K562 (cell line): ENCODE data around the gene LRRC38. TPM values are rescaled to one million over a fixed set of nuclear protein-coding genes. Genes with fewer than 3 reads are reported as not detected.

ENCODE experiments used
- ATAC-seq: fragments of 200-7000 bp; cut with Tn5 transposase; 3 replicates; pipeline ENCODE4 v1.9.1; 2020; ENCODE audit warnings: moderate library complexity
- BruUV-seq: library from RNA; stranded (reverse); fragments of 400-500 nt; replicated peaks from 2 replicates; lab custom pipeline; 2021; lab: Mats Ljungman, UMichigan
- CTCF ChIA-PET: fragments of 300-600 bp; formaldehyde crosslinking; extraction: SDS; loops from one replicate; lab custom pipeline; 2021; ENCODE audit warnings: low intra/inter-chr PET ratio; lab: Yijun Ruan, JAX
- POLR2A ChIA-PET: fragments of 300-600, 350-650 bp; sonication (Branson Sonifier 250); formaldehyde crosslinking; extraction: SDS; loops from one replicate; lab custom pipeline; 2021; ENCODE audit warnings: antibody characterized with exemption, inconsistent platforms; lab: Yijun Ruan, JAX
- DNase-seq, 4 experiments: peaks; one replicate each; pipeline versions ENCODE4 v3.0.0 to v3.0.0-alpha.2; 2011 to 2018; ENCODE audit warnings: low spot score in 3 of 4, mixed read lengths in 3 of 4; ENCODE audit errors: extremely low read depth in 1 of 4
- FAIRE-seq: peaks from 2 replicates; lab custom pipeline; 2011; peaks lifted over from hg19 to GRCh38; lab: Jason Lieb, UNC
- H2AFZ ChIP-seq: 2 replicates; pipeline ENCODE4 v1.6.0; 2011; ENCODE audit warnings: low read depth, low read length, control low read depth, inconsistent platforms
- H3K27ac ChIP-seq: fragments of 200-600 bp; 3 replicates; pipeline ENCODE4 v1.8.0; 2011; ENCODE audit warnings: low read depth, mild to moderate bottlenecking, control low read depth, inconsistent platforms, low read length, moderate library complexity, mixed read lengths; ENCODE audit errors: extremely low read depth
- H3K27me3 ChIP-seq, 2 experiments: fragments of 300-600 bp in 1 of 2; 2 replicates in 1 of 2; 3 replicates in 1 of 2; pipeline versions ENCODE4 v1.6.0 to v1.8.0; 2011; ENCODE audit warnings: inconsistent platforms in 2 of 2, low read length in 2 of 2, mild to moderate bottlenecking in 1 of 2, mixed read lengths in 1 of 2, moderate library complexity in 1 of 2; ENCODE audit not compliant: control insufficient read depth in 2 of 2, insufficient read depth in 2 of 2
- H3K36me3 ChIP-seq: fragments of 300-600 bp; 3 replicates; pipeline ENCODE4 v1.8.0; 2011; ENCODE audit warnings: mild to moderate bottlenecking, low read length, inconsistent platforms; ENCODE audit not compliant: control insufficient read depth, insufficient read depth
- H3K4me1 ChIP-seq, 2 experiments: fragments of 200-600 bp in 1 of 2; replicated peaks in 1 of 2; 2 replicates in 1 of 2; 3 replicates in 1 of 2; pipeline versions ENCODE4 v1.5.1 to v1.8.0; 2011; ENCODE audit warnings: inconsistent platforms in 2 of 2, low read length in 2 of 2, mild to moderate bottlenecking in 1 of 2, mixed read lengths in 1 of 2, moderate library complexity in 1 of 2; ENCODE audit not compliant: control insufficient read depth in 2 of 2, insufficient read depth in 2 of 2
- H3K4me2 ChIP-seq: 2 replicates; pipeline ENCODE4 v1.6.1; 2011; ENCODE audit warnings: low read length, control low read depth, inconsistent platforms, mixed read lengths; ENCODE audit not compliant: insufficient read depth
- H3K4me3 ChIP-seq: fragments of 200-600 bp; sonication (generic), shearing (Covaris generic); 2 replicates; pipeline ENCODE4 v1.5.1; 2016; ENCODE audit warnings: control low read depth, inconsistent platforms
- H3K79me2 ChIP-seq: fragments of 200-600 bp; 3 replicates; pipeline ENCODE4 v1.8.0; 2011; ENCODE audit warnings: low read length, inconsistent platforms; ENCODE audit not compliant: control insufficient read depth, insufficient read depth
- H3K9ac ChIP-seq, 2 experiments: 2 replicates each; pipeline versions ENCODE4 v1.6.0 to v1.6.1; 2011; ENCODE audit warnings: low read depth in 2 of 2, low read length in 2 of 2, control low read depth in 1 of 2, inconsistent platforms in 1 of 2, mild to moderate bottlenecking in 1 of 2, mixed read lengths in 1 of 2; ENCODE audit not compliant: insufficient read depth in 1 of 2
- H3K9me1 ChIP-seq: one replicate; pipeline ENCODE4 v1.6.0; 2011; ENCODE audit warnings: inconsistent platforms, mild to moderate bottlenecking, low read length, moderate library complexity; ENCODE audit not compliant: control insufficient read depth, insufficient read depth
- H3K9me3 ChIP-seq: replicated peaks from 2 replicates; pipeline ENCODE4 v1.5.1; 2011; ENCODE audit warnings: low read depth, low read length, inconsistent platforms; ENCODE audit not compliant: control insufficient read depth, insufficient read depth
- H4K20me1 ChIP-seq: replicated peaks from 2 replicates; pipeline ENCODE4 v1.6.1; 2011; ENCODE audit warnings: low read length, inconsistent platforms, mixed read lengths; ENCODE audit not compliant: control insufficient read depth, insufficient read depth
- COPS2 ChIP-seq: fragments of 450-650 bp; conservative IDR thresholded peaks from 2 replicates; pipeline ENCODE4 v1.6.1; 2016; ENCODE audit warnings: mild to moderate bottlenecking, moderate library complexity
- DDX20 ChIP-seq: fragments of 450-650 bp; IDR thresholded peaks from 2 replicates; pipeline ENCODE4 v1.6.1; 2016; ENCODE audit warnings: missing genetic modification characterization, low read depth, mild to moderate bottlenecking, missing compliant biosample characterization, moderate library complexity
- DNMT1 ChIP-seq: fragments of 450-650 bp; IDR thresholded peaks from 2 replicates; pipeline ENCODE4 v1.6.1; 2016; ENCODE audit warnings: antibody characterized with exemption, mild to moderate bottlenecking
- MYBL2 ChIP-seq, 2 experiments: fragments of 450-650 bp in 1 of 2; sonication (generic) in 1 of 2; formaldehyde crosslinking in 1 of 2; IDR thresholded peaks; 2 replicates each; pipeline versions ENCODE4 v1.6.1 to v1.8.1; 2017 to 2022; ENCODE audit warnings: borderline replicate concordance in 1 of 2, inconsistent platforms in 1 of 2, low read depth in 1 of 2, mild to moderate bottlenecking in 1 of 2, missing genetic modification reagents in 1 of 2, moderate library complexity in 1 of 2
- NEUROD1 ChIP-seq: fragments of 150-350 bp; IDR thresholded peaks from 2 replicates; pipeline ENCODE4 v1.6.1; 2014; ENCODE audit warnings: borderline replicate concordance, low read length, low read depth; ENCODE audit not compliant: partially characterized antibody
- NFIC ChIP-seq: fragments of 450-650 bp; IDR thresholded peaks from 2 replicates; pipeline ENCODE4 v1.6.1; 2017; ENCODE audit warnings: mild to moderate bottlenecking, inconsistent platforms
- SNRNP70 ChIP-seq: fragments of 200-400 bp; formaldehyde crosslinking; optimal IDR thresholded peaks from 2 replicates; pipeline ENCODE3; 2017; ENCODE audit warnings: low read depth, low read length
- TEAD2 ChIP-seq: fragments of 450-650 bp; IDR thresholded peaks from 2 replicates; pipeline ENCODE4 v1.6.1; 2016; ENCODE audit warnings: missing genetic modification characterization, control low read depth, missing compliant biosample characterization
- THRAP3 ChIP-seq: fragments of 450-650 bp; IDR thresholded peaks from 2 replicates; pipeline ENCODE4 v1.6.1; 2016; ENCODE audit warnings: mild to moderate bottlenecking, inconsistent platforms, borderline replicate concordance
- XRCC4 ChIP-seq: IDR thresholded peaks from one replicate; pipeline ENCODE4 v1.6.1; 2011; ENCODE audit not compliant: insufficient read depth, insufficient read length; ENCODE audit errors: extremely low read depth
- ZBTB26 ChIP-seq: fragments of 450-650 bp; formaldehyde crosslinking; IDR thresholded peaks from 2 replicates; pipeline ENCODE4 v1.4.0; 2022; ENCODE audit warnings: missing genetic modification characterization
- ZNF3 ChIP-seq: fragments of 250-450 bp; sonication (Bioruptor Pico); IDR thresholded peaks from 2 replicates; pipeline ENCODE4 v1.5.0; 2021; ENCODE audit warnings: mild to moderate bottlenecking, moderate library complexity
- ZNF512 ChIP-seq: IDR thresholded peaks from 2 replicates; pipeline ENCODE4 v1.6.1; 2016; ENCODE audit warnings: missing genetic modification characterization, missing compliant biosample characterization
- ZNF695 ChIP-seq: fragments of 450-650 bp; formaldehyde crosslinking; IDR thresholded peaks from 2 replicates; pipeline ENCODE4 v1.4.0; 2020; ENCODE audit warnings: mild to moderate bottlenecking, moderate library complexity
- ZNF699 ChIP-seq: fragments of 250-450 bp; sonication (Bioruptor Pico); IDR thresholded peaks from 2 replicates; pipeline ENCODE4 v1.8.0; 2021; ENCODE audit warnings: mild to moderate bottlenecking, moderate library complexity; ENCODE audit not compliant: insufficient replicate concordance
- WGBS: fragments of 100-300 bp; shearing (Covaris generic); methylation state at CpG from one replicate; pipeline ENCODE4 v1.1.6; 2016; ENCODE audit warnings: low coverage, mixed read lengths; ENCODE audit not compliant: insufficient coverage; ENCODE audit errors: missing lambda C conversion rate; 5-methylcytosine and 5-hydroxymethylcytosine counted together
- in situ Hi-C: fragments of 300-500 bp; cut with MboI; formaldehyde crosslinking; loops from 4 replicates; pipeline ENCODE4 v1.15.0; 2018; ENCODE audit warnings: inconsistent platforms, mixed read lengths
- intact Hi-C: fragments of 100-400 bp; cut with micrococcal nuclease; formaldehyde crosslinking; loops from 2 replicates; pipeline ENCODE4 v1.14.2; 2022
- polyA plus RNA-seq, 8 experiments: library from polyadenylated mRNA; depleted of rRNA in 4 of 8; stranded (reverse) in 5 of 8; unstranded in 3 of 8; fragments of >200 nt; fragmentation: Nextera tagmentation in 2 of 8; fragmentation: Illumina TruSeq in 1 of 8; extraction: Ambion mirVana in 2 of 8; extraction: Trizol in 1 of 8; gene quantifications; 2 replicates each; pipeline versions ENCODE4 v1.2.1 to v1.2.3, GENCODE V29; 2011 to 2014; ENCODE audit warnings: inconsistent platforms in 1 of 8, missing spikeins in 1 of 8
- total RNA-seq, 7 experiments: library from RNA; depleted of rRNA in 6 of 7; stranded (reverse); fragments of >200 nt in 6 of 7; fragmentation: Illumina TruSeq in 2 of 7; extraction: Trizol in 2 of 7; gene quantifications; 2 replicates each; pipeline versions ENCODE4 v1.2.1 to v1.2.3, GENCODE V29; 2011 to 2021; ENCODE audit warnings: low replicate concordance in 1 of 7

Gene LRRC38
- total and polyA plus RNA-seq, 9 of the 15 experiments (the other 6 are each of a cell fraction or from before 2014, with no cell fraction given) = not detected

GRCh38 chr1:13535227-13535626 is 21.4 kb upstream of the LRRC38 start (continued):
- no peak for TF ChIP-seq COPS2

- FAIRE-seq (no peak), ATAC-seq (no peak), DNase-seq (no peak)
- Histone ChIP-seq H3K9me1 (no peaks in the 10 kb centered on the region), H3K9me3 (no peaks in the 10 kb centered on the region; the same call in 1 of the 2 replicates), H3K4me2 (no peak overlapping the region), H3K79me2 (no peaks in the 10 kb centered on the region), H3K36me3 (no peaks in the 10 kb centered on the region), H3K27me3 (peaks cover 11 to 38% of the 10 kb centered on the region in 2 experiments; a peak in 3 of 5 replicates), H2AFZ (no peak overlapping the region), H3K4me1 (no peaks in the 10 kb centered on the region), H3K9ac (no peak overlapping the region), H3K27ac (no peak overlapping the region), H3K4me3 (no peak overlapping the region), H4K20me1 (no peaks in the 10 kb centered on the region)
- intact Hi-C loops (no loop called here), in situ Hi-C loops (no loop called here)
- TF ChIP-seq ZNF699 (no peak), ZNF512 (tag) (no peak), DNMT1 (no peak), DDX20 (tag) (no peak), ZNF695 (no peak), ZBTB26 (CRISPR knock-in tag) (no peak), SNRNP70 (no peak), ZNF3 (CRISPR knock-in tag) (no peak), THRAP3 (no peak), XRCC4 (no peak), MYBL2 (IDR thresholded peaks at IDR 0.05; ENCODE audit: low read depth) (no peak), MYBL2 (CRISPR knock-in tag; IDR thresholded peaks at IDR 0.05; ENCODE audit: borderline replicate concordance) (no peak), TEAD2 (tag) (no peak), NFIC (no peak), NEUROD1 (no peak)
- CTCF ChIA-PET = no interaction called here
- WGBS = 0% methylated on average over 6 of the region's 6 CpGs
- POLR2A ChIA-PET = interaction anchor here (1.0 kb wide), 1 partner anchor 17 kb away, joined by 4 read pairs; no protein-coding TSS in a partner anchor
- no TSS peak for BruUV-seq
Measured at GRCh38 chr1:13528320-13528719, 14.5 kb upstream of the LRRC38 start.
